Urinary bladder (tissue), 4 donors: ENCODE measurements around the gene PGP. TPM values are rescaled to one million over a fixed set of nuclear protein-coding genes. Genes with fewer than 3 reads are reported as not detected.

ENCODE experiments used
- DNase-seq: peaks from one replicate; pipeline ENCODE4 v3.0.0-alpha.2; 2015; ENCODE audit errors: extremely low spot score
- H3K27ac ChIP-seq: one replicate; pipeline ENCODE4 v1.5.1; 2013; ENCODE audit warnings: low read depth, mild to moderate bottlenecking, moderate library complexity
- H3K36me3 ChIP-seq: one replicate; pipeline ENCODE4 v1.6.1; 2013; ENCODE audit warnings: mild to moderate bottlenecking, moderate library complexity; ENCODE audit not compliant: insufficient read depth
- H3K4me1 ChIP-seq: one replicate; pipeline ENCODE4 v1.6.1; 2013; ENCODE audit warnings: mild to moderate bottlenecking, moderate library complexity; ENCODE audit not compliant: insufficient read depth
- H3K4me3 ChIP-seq: one replicate; pipeline ENCODE4 v1.5.1; 2013; ENCODE audit warnings: low read depth, low read length
- WGBS: extraction: QIAGEN DNeasy Blood & Tissue Kit; methylation state at CpG from one replicate; pipeline ENCODE4 v1.1.7; 2013; 5-methylcytosine and 5-hydroxymethylcytosine counted together
- polyA plus RNA-seq: library from polyadenylated mRNA; stranded (reverse); fragments of 200-250 nt; gene quantifications from one replicate; pipeline ENCODE4 v1.2.3, GENCODE V29; 2013
- total RNA-seq: library from RNA; depleted of rRNA; stranded (reverse); fragments of >200 nt; gene quantifications from one replicate; pipeline ENCODE4 v1.2.3, GENCODE V29; 2014
- donor health status: healthy with polysubstance abuse.
- donor health status: healthy.

PGP gene
- total and polyA plus RNA-seq, 2 donors: 4.8 to 10.5 TPM

DNA sequence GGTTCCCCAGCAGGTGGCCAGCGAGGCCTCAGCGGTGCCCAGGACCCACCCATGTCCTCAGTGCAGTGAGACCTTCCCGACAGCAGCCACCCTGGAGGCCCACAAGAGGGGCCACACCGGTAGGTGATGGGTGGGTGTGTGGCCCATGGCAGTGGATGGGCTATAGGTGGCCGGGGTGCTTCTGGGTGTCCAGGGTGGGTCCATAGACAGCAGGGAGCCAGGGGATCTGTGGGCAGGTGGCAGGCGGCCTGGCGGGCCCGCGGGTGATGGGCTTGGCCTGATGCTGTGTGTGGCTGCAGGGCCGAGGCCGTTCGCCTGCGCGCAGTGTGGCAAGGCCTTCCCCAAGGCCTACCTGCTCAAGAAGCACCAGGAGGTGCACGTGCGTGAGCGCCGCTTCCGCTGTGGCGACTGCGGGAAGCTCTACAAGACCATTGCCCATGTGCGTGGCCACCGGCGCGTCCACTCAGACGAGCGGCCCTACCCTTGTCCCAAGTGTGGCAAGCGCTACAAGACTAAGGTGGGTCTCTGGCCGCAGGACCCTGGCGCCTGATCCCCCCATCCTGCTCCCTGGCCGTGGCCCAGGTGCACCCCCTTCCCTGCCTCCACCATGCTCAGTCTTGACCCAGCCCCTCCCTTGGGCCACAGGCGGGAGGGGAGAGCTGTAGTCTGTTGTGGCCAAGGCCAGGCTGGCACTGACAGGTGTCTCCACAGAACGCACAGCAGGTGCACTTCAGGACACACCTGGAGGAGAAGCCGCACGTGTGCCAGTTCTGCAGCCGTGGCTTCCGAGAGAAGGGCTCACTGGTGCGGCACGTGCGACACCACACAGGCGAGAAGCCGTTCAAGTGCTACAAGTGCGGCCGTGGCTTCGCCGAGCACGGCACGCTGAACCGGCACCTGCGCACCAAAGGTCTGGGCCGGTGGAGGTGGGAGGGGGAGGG, 19.5 kb upstream of the PGP start:
- H3K36me3 ChIP-seq: peaks cover 20% of the 10 kb centered on the region
- no peak for DNase-seq
- no peak overlapping the region for H3K4me3 ChIP-seq
- peaks cover 1% of the 10 kb centered on the region for H3K4me1 ChIP-seq
- WGBS: 95% methylated on average over 51 of the region's 51 CpGs
- H3K27ac ChIP-seq: no peak overlapping the region

DNA sequence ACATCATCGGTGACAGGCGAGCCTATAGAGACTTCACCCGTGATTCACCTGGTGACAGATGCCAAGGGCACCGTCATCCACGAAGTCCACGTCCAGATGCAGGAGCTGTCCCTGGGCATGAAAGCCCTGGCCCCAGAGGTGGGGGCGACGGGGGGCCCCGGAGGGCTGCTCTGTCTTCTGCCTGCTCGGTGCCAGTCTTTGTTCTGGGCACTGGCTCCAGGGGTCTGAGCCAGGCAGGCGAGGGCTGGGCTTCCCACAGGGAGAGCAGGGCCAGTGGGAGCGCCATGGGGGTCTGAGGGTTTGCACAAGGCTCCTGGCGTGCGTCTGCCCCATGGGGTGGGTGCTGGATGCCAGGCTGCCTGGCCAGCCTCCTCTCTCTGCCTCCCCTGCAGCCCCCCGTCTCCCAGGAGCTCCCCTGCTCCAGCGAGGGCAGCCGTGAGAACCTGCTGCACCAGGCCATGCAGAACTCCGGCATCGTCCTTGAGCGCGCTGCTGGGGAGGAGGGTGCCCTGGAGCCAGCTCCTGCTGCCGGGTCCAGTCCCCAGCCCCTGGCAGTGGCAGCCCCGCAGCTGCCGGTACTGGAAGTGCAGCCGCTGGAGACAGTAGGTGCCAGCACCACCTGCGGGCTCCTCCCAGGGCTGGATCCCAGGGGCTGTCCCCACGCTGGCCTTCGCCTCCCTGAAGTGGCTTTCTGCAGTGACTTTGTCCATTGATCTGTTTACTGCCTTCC, 18.6 kb upstream of the PGP start:
- Histone ChIP-seq H3K36me3 (peaks cover 20% of the 10 kb centered on the region), H3K4me3 (no peak overlapping the region), H3K4me1 (peaks cover 1% of the 10 kb centered on the region), H3K27ac (no peak overlapping the region)
- DNase-seq: no peak
- WGBS: 93% methylated on average over 28 of the region's 28 CpGs

DNA sequence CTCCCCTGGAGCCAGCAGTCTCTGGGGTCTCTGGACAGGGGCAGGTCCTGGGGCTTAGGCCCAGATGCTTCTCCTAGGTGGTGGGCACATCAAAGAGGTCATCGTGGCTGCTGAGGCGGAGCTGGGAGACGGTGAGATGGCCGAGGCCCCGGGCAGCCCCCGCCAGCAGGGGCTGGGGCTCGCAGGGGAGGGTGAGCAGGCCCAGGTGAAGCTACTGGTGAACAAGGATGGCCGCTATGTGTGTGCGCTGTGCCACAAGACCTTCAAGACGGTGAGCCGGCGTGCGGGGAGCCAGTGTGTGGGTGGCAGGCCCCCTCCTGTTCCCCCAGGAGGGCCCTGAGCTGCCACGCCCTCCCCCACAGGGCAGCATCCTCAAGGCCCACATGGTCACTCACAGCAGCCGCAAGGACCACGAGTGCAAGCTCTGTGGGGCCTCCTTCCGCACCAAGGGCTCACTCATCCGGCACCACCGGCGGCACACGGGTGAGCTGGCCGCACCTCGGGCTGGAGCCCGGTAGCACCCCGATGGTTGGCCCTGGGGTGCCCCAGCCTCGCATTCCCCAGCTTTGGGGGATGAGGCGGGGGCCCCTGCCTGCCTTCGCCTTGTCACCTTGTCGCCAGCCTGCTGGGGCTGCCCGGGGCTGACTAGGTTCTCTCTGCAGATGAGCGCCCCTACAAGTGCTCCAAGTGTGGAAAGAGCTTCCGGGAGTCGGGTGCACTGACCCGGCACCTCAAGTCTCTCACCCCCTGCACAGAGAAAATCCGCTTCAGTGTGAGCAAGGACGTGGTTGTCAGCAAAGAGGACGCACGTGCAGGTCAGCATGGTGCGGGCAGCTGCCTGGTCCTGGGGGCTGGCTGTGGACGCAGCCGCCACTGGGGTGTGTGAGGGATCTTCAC, 17.7 kb upstream of the PGP start:
- Histone ChIP-seq H3K36me3 (peaks cover 20% of the 10 kb centered on the region), H3K27ac (no peak overlapping the region), H3K4me1 (peaks cover 1% of the 10 kb centered on the region), H3K4me3 (no peak overlapping the region)
- no peak for DNase-seq
- WGBS: 90% methylated on average over 41 of the region's 41 CpGs

DNA sequence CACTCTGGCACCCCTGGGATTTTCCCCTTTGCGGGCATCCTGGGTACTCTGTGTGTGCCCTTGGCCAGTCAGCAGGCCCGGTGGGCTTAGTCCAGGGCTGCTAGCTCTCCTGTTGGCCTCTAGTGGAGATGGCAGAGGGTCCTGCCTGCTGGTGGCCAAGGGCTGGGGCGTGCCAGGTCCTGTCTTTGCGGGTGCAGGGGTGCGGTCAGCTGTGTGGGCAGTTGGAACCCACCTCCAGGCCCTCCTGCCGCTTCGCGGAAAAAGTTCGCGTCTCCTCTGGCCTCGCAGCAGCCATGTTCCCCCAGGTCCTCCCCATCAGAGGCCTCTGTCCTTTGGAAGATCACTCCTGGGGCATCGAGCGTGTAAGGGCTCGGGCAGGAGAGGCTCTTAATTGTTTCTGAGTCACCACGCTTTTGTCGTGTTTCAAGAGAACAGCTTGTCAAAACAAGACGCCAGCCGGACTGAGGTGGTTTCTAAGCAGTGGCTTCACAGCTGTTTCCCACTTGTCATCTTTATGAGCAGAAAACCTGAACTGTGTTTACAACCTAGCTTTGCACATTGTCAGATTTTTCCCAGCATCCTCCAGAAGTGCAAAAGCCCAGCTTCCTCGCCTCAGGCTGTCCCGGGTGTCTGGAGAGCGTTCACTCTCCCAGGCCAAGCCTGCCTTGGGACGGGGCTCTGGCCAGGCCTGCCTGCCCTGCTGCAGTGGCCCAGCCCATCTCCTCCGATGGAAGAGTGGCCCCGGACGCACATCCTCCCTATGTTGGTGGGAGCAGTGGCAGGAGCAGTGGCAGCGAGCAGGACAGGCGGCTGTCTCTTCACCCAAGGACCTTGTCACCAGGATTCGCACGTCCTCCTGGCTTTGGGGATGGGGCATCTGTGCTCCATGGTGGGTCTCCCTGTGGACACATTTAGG, 16.6 kb upstream of the PGP start:
- no peak for DNase-seq
- H3K4me3 ChIP-seq: no peak overlapping the region
- WGBS: 80% methylated on average over 29 of the region's 29 CpGs
- H3K36me3 ChIP-seq: peaks cover 20% of the 10 kb centered on the region
- no peak overlapping the region for H3K27ac ChIP-seq
- no peaks in the 10 kb centered on the region for H3K4me1 ChIP-seq

DNA sequence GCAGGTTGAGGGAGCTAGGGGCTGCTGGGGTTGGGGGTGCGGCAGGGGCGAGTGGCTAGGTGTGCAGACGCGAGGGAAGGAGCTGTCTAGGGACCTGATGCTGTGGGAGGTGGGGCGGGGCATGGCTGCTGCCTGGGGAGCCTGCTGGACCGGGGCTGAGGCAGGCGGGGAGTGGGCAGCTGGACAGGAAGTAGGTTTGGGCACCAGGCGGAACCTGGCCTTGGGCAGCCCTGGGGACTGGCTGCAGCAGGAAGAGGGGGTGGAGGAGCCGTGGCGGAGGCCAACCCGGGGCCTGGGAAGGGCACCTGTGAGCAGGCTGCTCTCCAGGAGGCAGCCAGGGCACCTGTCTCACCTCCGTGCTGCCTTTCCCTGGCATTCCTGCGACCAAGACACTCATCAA, 15.7 kb upstream of the PGP start:
- peaks cover 16% of the 10 kb centered on the region for H3K36me3 ChIP-seq
- no peaks in the 10 kb centered on the region for H3K4me1 ChIP-seq
- H3K27ac ChIP-seq: no peak overlapping the region
- 89% methylated on average over 13 of the region's 13 CpGs for WGBS
- H3K4me3 ChIP-seq: no peak overlapping the region
- DNase-seq: no peak

DNA sequence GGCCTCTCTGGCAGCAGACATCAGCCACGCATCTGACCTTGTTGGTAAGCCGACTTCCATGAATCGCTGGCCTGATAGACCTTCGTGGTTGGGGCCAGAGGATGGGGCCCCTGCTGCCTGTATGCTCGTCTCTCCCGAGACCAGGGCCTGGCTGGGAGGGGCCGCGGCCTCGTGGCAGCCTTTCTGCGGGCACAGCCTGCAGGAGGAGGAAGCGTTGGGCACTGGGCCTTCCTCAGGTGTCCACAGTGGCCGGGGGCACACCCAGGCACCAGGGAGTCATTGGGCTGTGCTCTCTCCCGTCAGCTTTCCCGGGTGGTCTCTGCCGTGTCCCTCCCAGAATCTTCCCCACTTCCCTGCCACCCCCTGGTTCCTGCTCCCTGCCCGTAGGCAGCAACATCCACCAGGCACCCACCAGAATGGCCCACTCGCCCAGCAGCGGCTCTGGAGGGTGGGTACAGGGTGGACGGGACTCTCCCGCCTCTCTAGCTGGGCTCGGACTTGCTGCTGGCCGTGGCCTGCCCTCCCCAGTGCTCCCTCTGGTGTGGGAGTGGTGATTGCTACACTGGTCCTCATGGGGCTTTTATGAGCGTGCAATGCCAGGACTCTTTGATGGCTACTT, 15.1 kb upstream of the PGP start:
- H3K36me3 ChIP-seq: peaks cover 16% of the 10 kb centered on the region
- no peaks in the 10 kb centered on the region for H3K4me1 ChIP-seq
- H3K4me3 ChIP-seq: no peak overlapping the region
- no peak overlapping the region for H3K27ac ChIP-seq
- DNase-seq: no peak
- WGBS: 91% methylated on average over 23 of the region's 23 CpGs

DNA sequence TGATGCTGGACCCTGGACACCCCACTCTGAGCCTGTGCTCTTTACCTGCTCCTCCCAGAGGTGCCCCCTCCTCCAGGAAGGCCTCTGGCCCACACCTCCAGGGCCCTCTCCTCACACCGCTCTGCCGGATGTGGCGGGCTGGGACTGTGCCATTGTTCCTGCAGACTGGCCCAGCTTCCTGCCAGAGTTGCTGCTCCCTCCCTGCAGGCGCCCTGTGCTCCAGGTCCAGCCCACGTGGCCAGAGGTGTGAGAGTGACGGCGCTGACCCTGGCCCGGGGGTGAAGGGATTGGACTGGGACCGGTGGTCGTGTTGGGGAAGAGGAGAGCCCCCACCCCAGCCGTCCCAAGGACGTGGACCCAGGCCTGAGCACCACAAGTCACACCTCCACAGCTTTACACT, 14.5 kb upstream of the PGP start:
- no peaks in the 10 kb centered on the region for H3K4me1 ChIP-seq
- no peak for DNase-seq
- 85% methylated on average over 12 of the region's 12 CpGs for WGBS
- peaks cover 16% of the 10 kb centered on the region for H3K36me3 ChIP-seq
- H3K4me3 ChIP-seq: no peak overlapping the region
- no peak overlapping the region for H3K27ac ChIP-seq

DNA sequence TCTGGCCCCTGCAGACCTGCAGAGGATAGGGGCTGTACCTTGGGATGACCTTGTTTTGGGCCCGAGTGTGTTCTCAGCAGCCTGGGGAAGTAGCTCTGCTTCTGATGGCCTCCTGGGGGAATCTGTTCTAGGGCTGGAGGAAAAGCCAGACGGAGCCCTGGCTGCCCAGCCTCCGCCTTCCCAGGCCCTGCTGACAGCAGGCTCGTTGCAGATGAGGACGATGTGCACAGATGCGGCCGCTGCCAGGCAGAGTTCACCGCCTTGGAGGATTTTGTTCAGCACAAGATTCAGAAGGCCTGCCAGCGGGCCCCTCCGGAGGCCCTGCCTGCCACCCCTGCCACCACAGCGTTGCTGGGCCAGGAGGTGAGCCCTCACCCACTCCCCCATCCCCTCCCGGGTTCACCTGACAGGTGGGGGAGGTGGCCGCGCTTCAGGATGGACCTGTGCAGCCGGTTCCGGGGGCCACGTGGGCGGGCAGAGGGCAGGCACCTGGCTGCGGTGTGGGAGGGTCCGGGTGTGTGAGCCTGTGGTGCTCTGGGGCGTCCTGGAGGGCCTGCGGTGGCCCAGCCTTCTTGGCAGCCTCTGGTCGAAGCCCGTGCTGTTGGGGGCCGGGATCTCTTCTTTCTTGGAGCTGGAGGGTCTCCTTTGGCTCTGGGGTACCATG, 13.7 kb upstream of the PGP start:
- Histone ChIP-seq H3K4me3 (no peak overlapping the region), H3K27ac (no peak overlapping the region), H3K36me3 (peaks cover 14% of the 10 kb centered on the region), H3K4me1 (no peaks in the 10 kb centered on the region)
- DNase-seq: no peak
- 89% methylated on average over 25 of the region's 25 CpGs for whole genome bisulfite sequencing

DNA sequence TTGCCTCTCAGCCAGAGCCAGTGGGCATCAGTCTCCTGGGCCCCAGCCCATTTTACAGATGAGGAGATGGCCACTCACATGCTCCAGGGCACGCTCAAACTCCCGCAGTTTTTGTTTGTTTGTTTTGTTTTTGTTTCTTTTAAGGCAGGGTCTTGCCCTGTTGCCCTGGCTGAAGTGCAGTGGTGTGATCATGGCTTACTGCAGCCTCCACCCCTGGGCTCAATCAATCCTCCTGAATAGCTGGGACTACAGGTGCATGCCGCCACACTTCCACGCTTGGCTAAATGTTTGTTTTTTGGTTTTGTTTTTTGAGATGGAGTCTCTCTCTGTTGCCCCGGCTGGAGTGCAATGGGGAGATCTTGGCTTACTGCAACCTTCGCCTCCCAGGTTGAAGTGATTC, 12.3 kb upstream of the PGP start:
- H3K36me3 ChIP-seq: peaks cover 2% of the 10 kb centered on the region
- no peak overlapping the region for H3K4me3 ChIP-seq
- WGBS: 93% methylated on average over 6 of the region's 6 CpGs
- no peak for DNase-seq
- no peak overlapping the region for H3K27ac ChIP-seq
- no peaks in the 10 kb centered on the region for H3K4me1 ChIP-seq

DNA sequence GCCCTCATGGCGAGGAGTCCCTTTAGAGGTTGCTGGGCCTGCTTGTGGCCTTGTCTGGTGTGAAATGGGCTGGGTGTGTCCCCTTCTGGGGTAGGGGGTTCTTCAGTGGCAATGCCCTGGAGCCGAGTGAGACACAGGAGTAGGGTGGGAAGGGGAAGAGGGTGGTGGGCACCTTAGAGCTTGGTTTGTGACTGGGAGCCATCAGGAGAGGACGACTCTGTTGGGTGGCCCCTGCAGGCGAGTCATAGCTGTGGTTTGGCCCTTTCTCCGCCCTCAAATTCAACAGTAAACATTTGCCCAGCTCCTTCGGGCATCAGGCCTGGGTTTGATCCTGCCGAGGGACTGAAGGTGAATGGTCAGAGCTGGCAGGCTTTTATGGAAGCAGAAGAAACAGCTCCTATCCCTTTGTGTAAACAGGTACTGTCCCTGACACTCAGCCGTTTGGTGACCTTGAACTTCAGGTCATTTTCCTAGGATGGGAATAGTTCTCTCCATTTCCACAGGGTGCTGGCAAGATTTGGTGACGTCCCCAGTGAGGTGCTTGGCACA, 11.7 kb upstream of the PGP start:
- Histone ChIP-seq H3K27ac (no peak overlapping the region), H3K4me1 (no peaks in the 10 kb centered on the region), H3K4me3 (no peak overlapping the region), H3K36me3 (peaks cover 2% of the 10 kb centered on the region)
- DNase-seq: no peak
- WGBS: 69% methylated on average over 9 of the region's 9 CpGs

DNA sequence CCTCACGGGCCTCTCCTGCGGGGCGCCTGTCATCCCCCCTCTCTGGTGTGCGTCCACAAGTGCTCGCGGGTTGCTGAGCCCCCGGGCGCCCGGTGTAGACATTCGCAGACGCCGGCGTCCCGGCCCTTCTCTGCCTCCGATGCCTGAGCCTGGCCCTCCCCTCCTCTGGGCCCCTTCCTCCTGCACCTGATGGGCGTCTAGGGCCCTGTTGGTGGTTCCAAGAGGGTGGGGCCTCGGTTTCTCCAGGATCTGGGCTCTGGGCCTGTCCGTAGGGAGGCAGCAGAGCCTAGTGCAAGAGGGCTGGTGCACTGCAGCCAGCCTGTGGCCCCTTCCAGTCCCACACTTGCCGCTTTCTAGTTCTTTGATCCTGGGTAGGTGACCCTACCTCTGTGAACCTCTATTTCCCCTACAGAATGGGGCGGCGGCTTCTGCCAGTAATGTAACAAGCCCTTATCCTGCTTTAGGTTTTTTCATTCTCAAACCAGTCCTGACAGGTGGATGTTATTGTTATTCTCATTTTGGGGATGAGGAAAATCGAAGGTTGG, 9.4 kb upstream of the PGP start:
- Histone ChIP-seq H3K4me1 (no peaks in the 10 kb centered on the region), H3K27ac (peak overlapping the region; percentile 66), H3K4me3 (peak overlapping the region; percentile 86), H3K36me3 (no peaks in the 10 kb centered on the region)
- DNase-seq: no peak
- 6% methylated on average over 22 of the region's 22 CpGs for WGBS
